Measurements from ENCODE around the gene ANKFN1.
"Not testable (repeated sequence)": the region's sequence is repeated elsewhere in the genome, so short reads cannot be mapped to it uniquely, and the experiment has no call there.

The ANKFN1 gene

GRCh38 chr17:56358651-56359050 is 205.4 kb downstream of the ANKFN1 start:
- DNase-seq = no peak

- no peak for DNase-seq
Observed at GRCh38 chr17:56359518-56359917, 206.2 kb downstream of the ANKFN1 start.

DNA sequence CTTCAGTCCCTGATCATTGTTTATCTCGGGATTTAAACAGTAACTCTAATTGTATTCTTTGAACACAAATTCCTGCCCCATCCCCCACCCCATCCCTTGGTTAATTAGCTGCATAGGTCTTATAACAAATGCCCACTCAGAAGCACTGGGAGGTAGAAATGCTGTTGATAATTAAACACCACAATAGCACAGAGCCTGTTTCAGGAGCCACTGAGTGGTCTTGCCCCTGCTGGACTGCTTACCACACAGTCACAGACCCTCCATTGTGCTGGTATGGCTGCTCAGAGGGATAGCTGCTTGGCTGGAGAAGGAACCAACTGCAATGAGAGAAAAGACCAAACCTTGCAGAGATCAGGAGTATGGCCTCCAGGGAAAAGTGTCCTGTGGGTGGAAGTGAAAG is 214.1 kb downstream of the ANKFN1 start:
- DNase-seq = no peak

GRCh38 chr17:56373981-56374833 is 220.9 kb downstream of the ANKFN1 start:
- DNase-seq = no peak

- DNase-seq = no peak
Observed at GRCh38 chr17:56389356-56389755, 236.1 kb downstream of the ANKFN1 start.

- no peak for DNase-seq
Observed at GRCh38 chr17:56392321-56392720, 239.0 kb downstream of the ANKFN1 start.

- DNase-seq = peak; percentile 51
Observed at GRCh38 chr17:56393156-56393555, 239.9 kb downstream of the ANKFN1 start.

DNA sequence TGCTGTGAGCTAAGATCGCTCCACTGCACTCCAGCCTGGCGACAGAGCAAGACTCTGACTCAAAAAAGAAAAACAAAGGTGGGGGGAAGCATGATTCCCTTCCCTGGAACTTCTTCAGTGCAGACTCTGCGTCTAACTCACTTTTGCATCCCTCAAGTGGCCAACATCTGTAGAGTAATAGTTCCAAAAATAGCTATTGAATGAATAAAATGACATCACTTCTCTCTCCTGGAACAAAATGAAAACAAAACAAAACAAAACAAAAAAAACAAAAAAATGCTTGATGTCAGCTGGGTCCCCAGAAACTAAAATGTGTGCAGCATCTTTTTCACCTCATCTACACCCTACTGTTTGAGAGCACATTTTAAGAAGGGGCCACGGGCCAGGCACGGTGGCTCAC is 242.5 kb downstream of the ANKFN1 start:
- DNase-seq = no peak

DNA sequence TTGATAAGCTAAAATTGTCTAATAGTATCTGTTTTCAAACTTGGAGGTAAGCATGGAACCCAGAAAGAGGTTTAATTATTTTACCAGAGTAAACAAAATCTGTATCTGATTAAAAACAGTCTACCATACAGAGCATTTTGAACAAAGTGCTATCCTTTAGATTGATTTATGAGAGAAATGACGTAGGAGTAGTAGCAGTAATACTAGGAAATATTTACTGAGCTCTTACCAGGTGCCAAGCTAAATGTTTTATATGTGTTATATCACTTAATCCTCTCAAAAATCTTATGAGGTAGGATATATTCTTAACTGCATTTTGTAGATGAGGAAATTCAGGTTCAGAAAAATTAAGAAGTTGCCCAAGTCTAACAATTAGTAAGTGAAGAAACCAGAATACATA is 253.8 kb downstream of the ANKFN1 start:
- no peak for DNase-seq

- not testable (repeated sequence) for DNase-seq
Observed at GRCh38 chr17:56412356-56412755, 259.1 kb downstream of the ANKFN1 start.

- no peak for DNase-seq
Observed at GRCh38 chr17:56416682-56417351, 263.5 kb downstream of the ANKFN1 start.

DNA sequence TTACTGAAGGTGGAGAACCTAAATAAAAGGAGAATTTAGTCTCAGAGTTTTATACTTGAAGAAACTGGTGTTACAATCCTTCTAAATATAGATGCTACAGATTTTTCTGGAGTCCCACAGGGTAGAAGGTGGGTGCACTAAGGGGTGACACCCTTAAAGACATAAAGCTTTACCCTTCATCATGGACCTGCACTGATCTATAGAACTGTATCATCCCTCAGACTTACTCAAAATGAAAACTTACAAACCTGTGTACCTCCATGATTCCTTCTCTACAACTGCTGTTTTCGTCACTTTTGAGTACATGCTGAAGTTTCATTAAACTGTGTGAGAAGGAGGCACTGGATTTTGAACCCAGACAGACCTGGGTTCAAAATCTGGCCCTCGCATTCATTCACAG is 270.7 kb downstream of the ANKFN1 start:
- DNase-seq = no peak

GRCh38 chr17:56424543-56425044 is 271.3 kb downstream of the ANKFN1 start:
- DNase-seq = no peak

DNA sequence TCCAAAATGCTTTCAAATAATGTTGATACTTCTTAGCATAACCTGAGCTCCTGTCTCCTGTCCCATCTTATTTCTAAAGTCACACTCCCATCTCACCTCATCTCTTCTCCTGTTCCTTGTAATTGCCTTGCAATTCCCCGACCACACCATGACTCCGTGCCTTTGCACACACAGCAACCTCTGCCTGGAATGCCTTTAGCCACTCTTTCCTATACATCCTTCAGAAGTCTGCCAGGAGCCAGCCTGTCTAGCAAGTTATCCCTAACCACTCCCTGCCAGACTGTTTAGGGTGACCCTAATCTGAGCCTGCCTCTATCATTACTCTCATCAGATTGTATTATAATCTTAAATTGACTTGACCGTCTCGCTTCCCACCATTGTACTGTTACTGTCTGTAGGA is 272.2 kb downstream of the ANKFN1 start:
- no peak for DNase-seq

- no peak for DNase-seq
Observed at GRCh38 chr17:56426901-56427300, 273.6 kb downstream of the ANKFN1 start.

DNA sequence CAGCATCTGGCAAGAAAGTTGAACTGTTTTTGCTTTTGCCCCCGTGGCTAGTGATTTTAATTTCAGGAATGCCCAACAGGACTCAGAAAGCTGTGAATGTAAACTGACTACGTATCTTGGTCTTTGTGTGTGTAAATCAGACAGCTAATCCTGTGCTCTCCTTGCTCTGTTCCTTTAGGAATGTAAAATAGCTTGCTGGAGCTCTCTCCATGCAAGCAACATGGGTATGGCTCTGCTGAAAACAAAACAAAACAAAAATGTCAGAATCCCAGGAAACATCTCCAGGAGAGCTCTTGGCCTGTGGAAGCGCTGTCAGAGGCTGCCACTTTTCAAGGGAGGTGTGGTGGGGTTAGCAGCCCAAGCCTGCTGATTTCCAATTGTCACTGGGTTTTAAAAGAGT is 278.5 kb downstream of the ANKFN1 start:
- DNase-seq = no peak

GRCh38 chr17:56432443-56432842 is 279.2 kb downstream of the ANKFN1 start:
- no peak for DNase-seq

- no peak for DNase-seq
Observed at GRCh38 chr17:56434610-56435009, 281.3 kb downstream of the ANKFN1 start.

DNA sequence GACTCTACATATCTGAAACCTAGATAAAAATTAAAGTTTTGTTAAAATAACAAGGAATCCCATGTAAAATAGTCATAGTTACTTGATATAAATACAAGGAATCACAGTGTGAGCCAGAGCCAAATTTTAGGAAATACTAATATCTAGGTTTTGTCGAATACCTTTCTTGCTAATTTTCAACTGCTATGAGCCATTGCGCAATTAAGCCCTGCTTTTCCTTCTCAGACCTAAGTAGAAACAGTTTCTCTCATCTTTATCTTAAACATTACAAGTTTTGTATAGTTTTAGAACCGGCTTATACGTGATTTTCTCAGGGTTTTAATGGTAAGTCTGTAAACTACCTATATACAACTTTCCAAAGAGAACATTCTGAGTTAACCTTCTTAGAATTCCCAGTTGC is 282.9 kb downstream of the ANKFN1 start:
- no peak for DNase-seq

- DNase-seq = no peak
Observed at GRCh38 chr17:56440419-56440818, 287.1 kb downstream of the ANKFN1 start.

DNA sequence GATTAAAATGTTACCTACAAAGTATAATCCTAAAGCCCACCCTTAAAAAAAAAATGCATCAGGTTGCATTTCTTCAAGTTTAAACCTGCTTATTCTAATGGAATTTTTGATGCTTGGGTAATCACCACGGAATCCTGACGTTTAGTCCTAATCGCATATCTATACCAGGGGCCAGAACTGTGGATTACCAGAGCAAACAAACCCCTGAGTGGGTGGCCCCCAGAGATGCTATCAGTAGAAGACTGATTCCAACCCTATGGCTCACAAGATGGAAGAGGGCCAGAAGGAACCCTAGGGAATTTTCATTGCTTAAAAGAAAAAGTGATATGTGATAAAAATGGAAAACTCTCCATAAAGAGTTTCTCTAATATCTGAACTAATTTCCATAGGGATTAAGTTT is 288.0 kb downstream of the ANKFN1 start:
- DNase-seq = no peak

- no peak for DNase-seq
Observed at GRCh38 chr17:56445692-56446411, 292.6 kb downstream of the ANKFN1 start.

GRCh38 chr17:56447171-56447570 is 293.9 kb downstream of the ANKFN1 start:
- no peak for DNase-seq

DNA sequence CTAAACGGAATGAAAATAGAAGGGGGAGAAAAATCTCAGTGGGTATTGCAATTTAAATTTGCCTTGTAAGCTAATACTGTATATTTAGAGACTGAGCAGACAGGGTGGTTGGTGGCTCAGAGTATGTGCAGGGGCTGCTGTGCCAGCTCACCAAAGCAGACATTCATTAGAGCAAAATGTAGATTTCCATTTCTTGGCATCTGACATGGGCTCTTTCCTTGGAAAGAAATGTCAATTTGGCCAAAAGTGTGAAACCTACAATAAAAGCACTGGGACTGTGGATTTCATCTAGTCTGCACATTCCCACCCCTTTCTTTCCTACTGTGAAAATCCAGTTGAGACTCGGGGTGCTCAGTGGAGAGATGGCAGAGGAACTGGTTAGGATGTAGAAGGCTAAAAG is 295.1 kb downstream of the ANKFN1 start:
- no peak for DNase-seq

All from NCI-H1048 (cell line).